ENCODE measurements around the gene ENAH.

GRCh38 chr1:225598847-225599246 lies 54.1 kb downstream of the ENAH start:
- TF ChIP-seq YY1 (IDR thresholded peaks at IDR 0.05; ENCODE audit: low read depth) (no peak), TCF12 (IDR thresholded peaks at IDR 0.05) (no peak), CTCF (IDR thresholded peaks at IDR 0.05) (no peak)
